ENCODE data around the gene SUPT6H.

Gene SUPT6H

DNA sequence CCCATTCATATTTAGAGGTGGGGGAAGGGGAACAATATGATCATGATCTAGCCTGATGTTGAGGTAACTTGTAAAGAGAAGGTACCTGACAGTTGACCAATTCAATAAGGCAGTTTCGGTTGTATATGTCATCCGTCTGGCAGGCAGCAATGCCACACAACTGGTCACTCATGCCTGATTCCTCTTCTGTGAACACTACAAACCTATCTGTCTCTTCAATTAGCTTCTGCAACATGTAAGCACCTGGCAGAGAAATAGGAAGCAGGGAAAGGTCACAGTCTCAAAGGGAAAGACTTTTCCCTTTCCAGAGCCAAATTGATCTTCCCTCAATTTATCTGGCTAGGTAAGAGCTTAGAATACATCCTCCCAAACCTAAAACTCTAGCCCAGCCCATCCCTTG is 37.9 kb upstream of the SUPT6H start:
- no peak for FAIRE-seq
- TF ChIP-seq POLR2A (IDR thresholded peaks at IDR 0.05; ENCODE audit: low read depth, low read length) (no peak), POLR2AphosphoS5 (IDR thresholded peaks at IDR 0.05; ENCODE audit: low read depth, low read length) (no peak), TAF1 (IDR thresholded peaks at IDR 0.05; ENCODE audit: borderline replicate concordance, low read depth, low read length) (no peak)
- DNase-seq (ENCODE audit: insufficient read length) = no peak

DNA sequence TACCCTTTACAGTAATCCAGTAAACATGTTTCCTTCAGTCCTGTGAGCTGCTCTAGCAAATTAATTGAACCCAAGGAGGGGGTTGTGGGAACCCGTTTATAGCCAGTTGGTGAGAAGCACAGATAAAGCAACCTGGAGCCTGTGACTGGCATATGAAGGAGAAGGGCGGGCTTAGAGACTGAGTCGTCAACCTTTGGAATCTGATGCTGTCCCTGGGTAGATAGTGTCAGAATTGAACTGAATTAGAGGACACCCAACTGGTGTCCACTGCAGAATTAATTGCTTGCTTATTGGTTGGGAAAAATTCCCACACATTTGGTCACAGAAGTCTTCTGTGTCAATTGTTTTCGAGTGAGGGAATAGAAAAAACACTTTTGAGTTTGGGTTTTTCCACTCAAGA is 35.2 kb upstream of the SUPT6H start:
- DNase-seq (ENCODE audit: insufficient read length) = no peak
- FAIRE-seq = no peak
- TF ChIP-seq POLR2AphosphoS5 (IDR thresholded peaks at IDR 0.05; ENCODE audit: low read depth, low read length) = no peak
- TF ChIP-seq TAF1 (IDR thresholded peaks at IDR 0.05; ENCODE audit: borderline replicate concordance, low read depth, low read length) = no peak

DNA sequence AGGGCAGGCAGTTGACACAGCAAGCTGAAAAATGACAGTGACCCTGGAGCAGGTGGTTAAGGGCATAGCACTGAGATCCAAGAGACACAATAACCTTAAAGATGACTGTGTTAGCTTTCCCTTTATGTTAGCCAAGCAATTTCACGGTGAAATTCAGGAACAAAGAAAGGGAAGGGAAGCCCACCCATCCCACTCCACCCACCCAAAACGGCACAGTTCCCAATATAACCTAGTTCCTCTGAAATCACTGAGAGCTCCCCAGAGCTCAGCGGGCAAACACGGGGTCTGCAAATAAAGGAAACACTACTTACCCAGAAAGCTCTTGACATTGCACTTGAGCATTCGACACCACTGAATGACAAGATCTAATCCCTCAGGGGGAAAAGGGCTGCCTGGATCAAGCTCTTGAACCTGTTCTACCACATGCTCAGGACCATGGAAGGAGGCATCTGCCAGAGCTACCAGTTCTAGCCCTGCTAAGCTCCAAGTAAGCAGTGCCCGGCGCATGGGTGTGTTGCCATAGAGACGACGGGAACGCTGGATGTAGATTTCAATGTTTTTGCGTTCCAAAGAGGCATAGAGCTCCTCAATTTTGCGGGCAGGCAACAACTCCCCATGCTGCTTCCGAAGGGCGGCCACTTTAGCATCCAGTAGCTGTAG is 27.7 kb upstream of the SUPT6H start:
- FAIRE-seq (no peak), DNase-seq (ENCODE audit: insufficient read length) (no peak)
- no peak for TF ChIP-seq POLR2AphosphoS5 (IDR thresholded peaks at IDR 0.05; ENCODE audit: low read depth, low read length)
- TF ChIP-seq TAF1 (IDR thresholded peaks at IDR 0.05; ENCODE audit: borderline replicate concordance, low read depth, low read length) = no peak
- TF ChIP-seq POLR2A (IDR thresholded peaks at IDR 0.05; ENCODE audit: low read depth, low read length) = no peak

DNA sequence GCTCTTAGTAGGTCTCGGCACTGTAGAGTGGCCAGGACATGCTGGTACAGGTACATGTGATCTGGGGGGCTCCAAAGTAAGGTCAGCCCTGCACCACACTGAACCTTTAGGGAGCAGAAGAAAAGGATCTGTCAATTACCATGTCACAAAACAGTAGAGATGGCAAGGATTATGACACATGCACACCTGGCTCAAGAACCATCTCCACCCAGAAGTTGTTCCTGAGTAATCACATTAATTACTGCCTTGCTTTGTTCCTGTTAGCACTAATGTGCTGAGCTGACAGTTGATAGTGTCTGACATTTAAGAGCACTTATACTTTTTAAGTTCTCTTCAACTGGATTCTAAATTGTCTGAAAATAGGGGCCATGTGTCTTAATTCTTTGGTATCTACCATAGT is 26.5 kb upstream of the SUPT6H start:
- no peak for DNase-seq (ENCODE audit: insufficient read length)
- FAIRE-seq = no peak
- no peak for TF ChIP-seq POLR2A (IDR thresholded peaks at IDR 0.05; ENCODE audit: low read depth, low read length)
- TF ChIP-seq TAF1 (IDR thresholded peaks at IDR 0.05; ENCODE audit: borderline replicate concordance, low read depth, low read length) = no peak
- no peak for TF ChIP-seq POLR2AphosphoS5 (IDR thresholded peaks at IDR 0.05; ENCODE audit: low read depth, low read length)

DNA sequence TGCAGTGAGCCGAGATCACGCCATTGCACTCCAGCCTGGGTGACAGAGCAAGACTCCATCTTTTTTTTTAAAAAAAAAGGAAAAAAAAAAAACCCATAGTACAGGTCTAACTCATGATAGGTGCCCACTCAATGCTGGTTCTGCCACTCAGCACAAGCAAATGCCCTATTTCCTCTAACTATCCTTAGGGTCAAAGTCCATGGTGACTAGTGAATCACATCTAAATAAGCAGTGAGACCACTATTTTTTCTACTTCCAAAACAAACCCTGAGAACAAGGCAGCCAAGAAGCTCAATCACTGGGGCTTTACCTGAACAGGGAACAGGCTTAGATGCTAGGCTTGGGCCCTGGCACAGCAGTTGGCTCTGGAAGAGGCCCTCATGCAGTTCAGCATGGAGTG is 20.4 kb upstream of the SUPT6H start:
- no peak for FAIRE-seq
- DNase-seq (ENCODE audit: insufficient read length) = no peak
- TF ChIP-seq POLR2A (IDR thresholded peaks at IDR 0.05; ENCODE audit: low read depth, low read length) (no peak), POLR2AphosphoS5 (IDR thresholded peaks at IDR 0.05; ENCODE audit: low read depth, low read length) (no peak), TAF1 (IDR thresholded peaks at IDR 0.05; ENCODE audit: borderline replicate concordance, low read depth, low read length) (no peak)

DNA sequence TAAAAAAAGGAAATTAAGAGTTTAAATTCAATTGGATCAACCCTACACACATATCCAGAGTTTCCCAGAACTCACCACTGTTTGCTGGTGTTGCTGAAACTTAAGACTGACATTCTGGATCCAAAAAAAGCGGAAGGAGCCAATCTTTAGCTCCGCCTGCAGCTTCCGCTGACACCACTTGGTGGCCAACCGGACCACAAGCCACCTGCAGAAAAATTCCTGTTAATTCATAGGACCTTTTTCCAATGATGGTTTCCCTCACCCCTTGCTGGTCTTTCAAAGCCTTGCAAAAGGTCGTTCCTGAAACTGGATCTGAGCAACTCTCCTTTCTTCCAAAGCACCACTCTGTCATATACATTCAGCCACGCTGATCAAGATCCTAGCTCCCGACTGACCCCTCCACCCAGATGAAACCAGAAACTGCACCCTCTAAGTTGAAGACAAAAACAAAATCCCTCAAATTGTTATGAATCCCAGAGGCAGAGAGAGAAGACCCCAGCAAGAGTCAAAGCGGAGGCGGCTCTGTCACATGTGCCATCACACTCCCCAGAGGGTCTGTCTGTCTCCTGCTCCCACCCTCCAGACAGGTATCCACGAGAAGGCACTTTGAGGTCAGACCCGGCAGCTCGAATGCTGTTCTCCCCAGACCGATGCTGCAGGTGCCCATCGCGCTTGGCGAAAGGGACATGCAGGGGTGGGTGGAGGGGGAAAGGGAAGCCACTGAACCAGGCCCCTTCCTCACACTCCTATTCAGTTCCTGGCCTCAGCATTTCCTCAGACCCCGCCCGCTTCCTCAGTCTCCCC is 17.8 kb upstream of the SUPT6H start:
- peak; percentile 70 for FAIRE-seq
- TF ChIP-seq TAF1 (IDR thresholded peaks at IDR 0.05; ENCODE audit: borderline replicate concordance, low read depth, low read length) = no peak
- no peak for TF ChIP-seq POLR2A (IDR thresholded peaks at IDR 0.05; ENCODE audit: low read depth, low read length)
- no peak for TF ChIP-seq POLR2AphosphoS5 (IDR thresholded peaks at IDR 0.05; ENCODE audit: low read depth, low read length)
- peak; percentile 46 for DNase-seq (ENCODE audit: insufficient read length)

DNA sequence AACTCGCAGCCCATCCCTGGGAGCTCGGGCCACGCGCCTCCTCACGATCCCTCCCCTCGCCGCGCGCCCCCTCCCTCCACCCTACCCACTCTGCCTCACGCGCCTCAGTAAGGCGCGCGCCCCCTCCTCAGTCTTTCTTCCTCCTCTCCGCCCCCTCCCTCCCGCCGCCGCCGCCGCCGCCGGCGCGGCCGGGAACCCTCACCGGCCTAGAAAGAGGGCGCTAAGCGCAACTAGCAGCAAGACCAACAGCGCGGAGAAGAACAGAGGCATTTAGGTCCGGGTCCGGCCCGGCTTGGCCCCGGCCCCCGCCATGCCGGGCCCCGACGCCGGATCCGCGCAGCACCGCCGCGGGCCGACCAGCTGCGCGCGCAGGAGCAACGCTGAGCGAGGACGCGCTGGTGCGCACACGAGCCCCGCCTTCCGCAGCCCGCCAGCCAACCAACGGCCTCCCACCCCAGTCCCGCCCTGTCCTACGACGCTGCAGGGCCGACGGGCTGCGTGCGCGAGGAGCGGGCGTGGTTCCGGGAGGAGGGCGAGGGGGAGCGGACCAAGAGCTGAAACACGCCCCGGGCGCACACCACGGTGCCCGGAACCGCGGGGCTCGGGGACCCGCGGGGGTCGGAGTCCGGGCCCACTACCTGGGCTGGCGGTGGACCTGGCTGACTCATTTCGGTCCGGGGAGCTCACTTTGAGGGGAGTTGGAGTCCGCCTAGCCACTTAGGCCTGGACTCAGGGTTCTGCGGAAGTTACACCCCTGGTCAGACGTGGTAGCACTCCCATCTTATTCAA is 17.0 kb upstream of the SUPT6H start, which contains the start of gene BLTP2:
TSS of gene BLTP2 (minus strand) at position 372 of the 789 bp plus-strand sequence. CDS start at position 270, 102 bp downstream.
- TF ChIP-seq TAF1 (IDR thresholded peaks at IDR 0.05; ENCODE audit: borderline replicate concordance, low read depth, low read length) = peak; percentile 46; the same call in 1 of the 2 replicates
- TF ChIP-seq POLR2A (IDR thresholded peaks at IDR 0.05; ENCODE audit: low read depth, low read length) = peak; percentile 83; the same call in 1 of the 2 replicates
- TF ChIP-seq POLR2AphosphoS5 (IDR thresholded peaks at IDR 0.05; ENCODE audit: low read depth, low read length) = peak; percentile 81
- FAIRE-seq (peak; percentile 98), DNase-seq (ENCODE audit: insufficient read length) (peak; percentile 96)

DNA sequence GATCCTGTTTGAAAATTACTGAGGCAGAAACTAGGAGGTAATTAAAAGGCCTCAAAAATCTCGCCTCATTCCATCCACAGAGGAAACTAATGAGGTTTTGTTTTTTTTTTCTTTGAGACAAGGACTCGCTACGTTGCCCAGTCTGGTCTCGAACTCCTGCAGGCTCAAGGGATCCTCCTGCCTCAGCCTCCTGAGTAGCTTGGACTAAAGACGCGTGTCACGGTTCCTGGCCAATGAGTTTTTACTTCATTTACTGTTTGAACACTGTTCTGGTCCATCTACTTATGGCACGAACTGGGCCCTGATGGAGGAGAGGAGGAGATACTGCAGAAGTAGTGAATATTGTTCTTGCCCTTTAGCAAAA is 16.4 kb upstream of the SUPT6H start:
- TF ChIP-seq POLR2AphosphoS5 (IDR thresholded peaks at IDR 0.05; ENCODE audit: low read depth, low read length) (no peak), POLR2A (IDR thresholded peaks at IDR 0.05; ENCODE audit: low read depth, low read length) (no peak), TAF1 (IDR thresholded peaks at IDR 0.05; ENCODE audit: borderline replicate concordance, low read depth, low read length) (no peak)
- FAIRE-seq (no peak), DNase-seq (ENCODE audit: insufficient read length) (no peak)

DNA sequence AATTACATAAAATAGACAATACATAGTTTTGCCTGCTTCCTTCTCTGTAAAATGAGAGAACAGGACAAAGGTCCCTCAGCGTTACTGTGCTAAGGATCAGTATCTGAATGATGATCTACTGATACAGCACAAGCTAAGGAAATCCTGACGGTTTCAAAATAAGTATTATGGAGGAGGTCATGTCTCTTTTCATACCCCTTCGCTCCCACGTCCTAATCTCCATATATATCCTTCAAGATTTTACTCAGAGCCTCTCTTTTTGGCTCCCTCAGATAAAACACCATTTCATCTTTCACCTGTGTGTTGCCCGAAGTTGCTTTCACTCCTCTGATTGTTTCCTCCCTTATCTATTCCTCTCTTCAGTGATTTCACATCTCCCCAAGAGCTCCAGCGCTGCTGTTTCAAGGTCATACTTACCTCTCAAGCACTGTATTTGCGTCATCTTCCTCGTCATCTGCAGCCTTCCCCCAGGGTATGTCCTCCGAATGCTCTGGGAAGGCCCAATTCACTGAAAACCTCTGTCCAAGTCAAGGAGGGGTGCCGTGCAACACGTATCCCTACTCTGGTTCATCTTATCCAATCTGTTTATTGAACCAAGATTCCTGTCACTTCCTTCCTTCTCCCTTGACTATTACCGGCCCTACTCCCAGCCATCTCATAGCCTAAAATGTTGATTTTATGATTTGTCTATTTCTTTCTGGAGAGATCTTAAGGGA is 15.8 kb upstream of the SUPT6H start:
- DNase-seq (ENCODE audit: insufficient read length) (no peak), FAIRE-seq (peak; percentile 50)
- TF ChIP-seq POLR2AphosphoS5 (IDR thresholded peaks at IDR 0.05; ENCODE audit: low read depth, low read length) (no peak), TAF1 (IDR thresholded peaks at IDR 0.05; ENCODE audit: borderline replicate concordance, low read depth, low read length) (no peak), POLR2A (IDR thresholded peaks at IDR 0.05; ENCODE audit: low read depth, low read length) (no peak)

DNA sequence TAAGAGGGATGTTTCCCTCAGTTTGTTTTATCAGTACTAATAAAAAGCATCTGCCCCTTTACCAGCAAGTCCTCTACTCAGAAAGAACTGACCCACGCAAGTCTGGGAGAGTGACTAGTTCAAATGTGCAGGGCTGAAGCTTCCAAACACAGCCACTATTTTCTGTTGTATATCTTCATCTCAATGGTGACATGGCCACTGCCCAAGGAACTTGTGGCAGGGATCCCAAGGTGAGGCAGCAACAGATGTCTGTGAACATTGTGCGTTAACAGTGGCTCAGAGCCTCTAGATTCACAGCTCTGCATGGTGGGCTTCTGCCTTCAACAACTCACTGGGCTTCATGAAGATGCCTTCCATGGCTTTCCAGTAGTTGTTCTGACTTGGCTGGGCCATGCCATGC is 13.3 kb upstream of the SUPT6H start:
- DNase-seq (ENCODE audit: insufficient read length) = no peak
- TF ChIP-seq POLR2A (IDR thresholded peaks at IDR 0.05; ENCODE audit: low read depth, low read length) (no peak), POLR2AphosphoS5 (IDR thresholded peaks at IDR 0.05; ENCODE audit: low read depth, low read length) (no peak), TAF1 (IDR thresholded peaks at IDR 0.05; ENCODE audit: borderline replicate concordance, low read depth, low read length) (no peak)
- FAIRE-seq = no peak

DNA sequence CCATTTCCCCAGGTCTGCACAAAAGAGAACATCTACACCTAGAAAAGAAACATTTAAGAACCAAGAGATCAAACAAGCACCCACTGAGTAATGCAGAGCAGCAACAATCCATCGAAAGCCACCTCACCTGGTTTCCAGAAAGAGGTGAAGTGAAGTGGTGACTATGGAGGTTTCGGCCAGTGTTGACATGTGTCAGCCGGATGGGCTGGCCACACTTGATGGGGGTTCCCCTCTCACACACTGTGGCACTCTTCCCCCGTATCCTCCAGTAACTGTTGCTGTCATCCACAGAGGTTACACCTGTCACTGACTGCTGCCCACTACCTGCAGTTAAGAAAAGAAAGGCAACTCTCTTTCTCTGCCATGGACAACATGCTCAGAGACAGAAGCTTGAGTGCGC is 6.8 kb upstream of the SUPT6H start:
- FAIRE-seq = no peak
- TF ChIP-seq POLR2A (IDR thresholded peaks at IDR 0.05; ENCODE audit: low read depth, low read length) (no peak), TAF1 (IDR thresholded peaks at IDR 0.05; ENCODE audit: borderline replicate concordance, low read depth, low read length) (no peak), POLR2AphosphoS5 (IDR thresholded peaks at IDR 0.05; ENCODE audit: low read depth, low read length) (no peak)
- DNase-seq (ENCODE audit: insufficient read length) = no peak

Data from GM12892 (cell line).